GM12878 (cell line): ENCODE results near the gene MAGI1. TPM values are rescaled to one million over a fixed set of nuclear protein-coding genes. Genes with fewer than 3 reads are reported as not detected.

ENCODE experiments used
- ATAC-seq: fragments of 200-7000 bp; cut with Tn5 transposase; 3 replicates; pipeline ENCODE4 v1.9.1; 2020; ENCODE audit warnings: mild to moderate bottlenecking, moderate library complexity
- BruUV-seq: library from RNA; stranded (reverse); fragments of 400-500 nt; replicated peaks from 2 replicates; lab custom pipeline; 2021; lab: Mats Ljungman, UMichigan
- CTCF ChIA-PET: fragments of 300-600 bp; sonication (Branson Sonifier 250); formaldehyde crosslinking; extraction: SDS; loops from one replicate; lab custom pipeline; 2021; ENCODE audit warnings: inconsistent platforms; lab: Yijun Ruan, JAX
- POLR2A ChIA-PET: fragments of 350-600 bp; formaldehyde crosslinking; extraction: SDS; loops from one replicate; lab custom pipeline; 2021; ENCODE audit warnings: inconsistent platforms; lab: Charles Lee
- RAD21 ChIA-PET: fragments of 300-600 bp; sonication (Branson Sonifier 250); formaldehyde crosslinking; loops from one replicate; lab custom pipeline; 2023; ENCODE audit warnings: antibody characterized with exemption; ENCODE audit not compliant: unreplicated experiment; lab: Charles Lee
- SMC1A ChIA-PET: fragments of 300-600 bp; sonication (Branson Sonifier 250); formaldehyde crosslinking; loops from one replicate; lab custom pipeline; 2023; ENCODE audit not compliant: unreplicated experiment, uncharacterized antibody; lab: Charles Lee
- DNase-seq: peaks from one replicate; pipeline ENCODE4 v3.0.0-alpha.2; 2011; ENCODE audit warnings: low read depth, low spot score
- FAIRE-seq: peaks from 3 replicates; lab custom pipeline; 2011; peaks lifted over from hg19 to GRCh38; lab: Jason Lieb, UNC
- H2AFZ ChIP-seq: 2 replicates; pipeline ENCODE4 v1.6.0; 2011; ENCODE audit warnings: low read depth, low read length, control low read depth; ENCODE audit not compliant: control insufficient read depth
- H3K27ac ChIP-seq: 2 replicates; pipeline ENCODE4 v1.5.1; 2011; ENCODE audit warnings: control low read depth; ENCODE audit not compliant: control insufficient read depth, insufficient read depth
- H3K27me3 ChIP-seq, 2 experiments: replicated peaks in 1 of 2; 2 replicates each; pipeline versions ENCODE4 v1.6.0 to v1.6.1; 2011; ENCODE audit warnings: low read length in 1 of 2; ENCODE audit not compliant: control insufficient read depth in 2 of 2, insufficient read depth in 2 of 2
- H3K36me3 ChIP-seq, 2 experiments: 2 replicates each; pipeline ENCODE4 v1.5.1; 2011; ENCODE audit warnings: low read length in 1 of 2; ENCODE audit not compliant: control insufficient read depth in 2 of 2, insufficient read depth in 2 of 2
- H3K4me1 ChIP-seq: 2 replicates; pipeline ENCODE4 v1.6.1; 2011; ENCODE audit warnings: mild to moderate bottlenecking, low read length, moderate library complexity, mixed read lengths; ENCODE audit not compliant: control insufficient read depth, insufficient read depth
- H3K4me2 ChIP-seq: 2 replicates; pipeline ENCODE4 v1.6.0; 2011; ENCODE audit warnings: control low read depth; ENCODE audit not compliant: control insufficient read depth, insufficient read depth
- H3K4me3 ChIP-seq: fragments of 200-600 bp; sonication (generic); 2 replicates; pipeline ENCODE4 v1.5.1; 2016
- H3K79me2 ChIP-seq: 2 replicates; pipeline ENCODE4 v1.6.0; 2011; ENCODE audit warnings: low read length; ENCODE audit not compliant: control insufficient read depth, insufficient read depth
- H3K9ac ChIP-seq: 2 replicates; pipeline ENCODE4 v1.8.0; 2011; ENCODE audit warnings: low read length, control low read depth, mixed read lengths; ENCODE audit not compliant: control insufficient read depth, insufficient read depth
- H3K9me3 ChIP-seq: replicated peaks from 3 replicates; pipeline ENCODE4 v1.5.1; 2011; ENCODE audit warnings: mild to moderate bottlenecking, low read length; ENCODE audit not compliant: control insufficient read depth, insufficient read depth
- H4K20me1 ChIP-seq: 2 replicates; pipeline ENCODE4 v1.6.0; 2011; ENCODE audit not compliant: control insufficient read depth, insufficient read depth
- ESRRA ChIP-seq: IDR thresholded peaks from 2 replicates; pipeline ENCODE4 v1.6.1; 2012; ENCODE audit warnings: mild to moderate bottlenecking, low read length, improper control_type of control experiment
- IKZF1 ChIP-seq: fragments of 450-650 bp; conservative IDR thresholded peaks from 2 replicates; pipeline ENCODE4 v1.6.1; 2017; ENCODE audit warnings: antibody characterized with exemption, mild to moderate bottlenecking
- IKZF2 ChIP-seq, 2 experiments: fragments of 450-650 bp; IDR thresholded peaks; 2 replicates each; pipeline ENCODE4 v1.6.1; 2017; ENCODE audit warnings: mild to moderate bottlenecking in 2 of 2, moderate library complexity in 2 of 2
- RELA ChIP-seq: fragments of 450-650 bp; IDR thresholded peaks from 2 replicates; pipeline ENCODE4 v1.8.0; 2014; ENCODE audit warnings: borderline replicate concordance; ENCODE audit not compliant: partially characterized antibody
- SIX5 ChIP-seq: IDR thresholded peaks from 2 replicates; pipeline ENCODE4 v1.6.1; 2011; ENCODE audit warnings: mild to moderate bottlenecking, low read depth, low read length, moderate library complexity; ENCODE audit not compliant: severe bottlenecking
- SPI1 ChIP-seq: IDR thresholded peaks from 2 replicates; pipeline ENCODE4 v1.6.1; 2011; ENCODE audit warnings: low read depth, mild to moderate bottlenecking, low read length, moderate library complexity, borderline replicate concordance; ENCODE audit not compliant: insufficient read depth
- STAT1 ChIP-seq: fragments of 450-650 bp; conservative IDR thresholded peaks from 2 replicates; pipeline ENCODE4 v1.6.1; 2014; ENCODE audit warnings: antibody characterized with exemption, mild to moderate bottlenecking
- SUPT20H ChIP-seq: IDR thresholded peaks from 2 replicates; pipeline ENCODE4 v1.6.1; 2011; ENCODE audit warnings: low read depth, mild to moderate bottlenecking, low read length, moderate library complexity, borderline replicate concordance; ENCODE audit not compliant: control insufficient read depth
- WGBS: methylation state at CpG from one replicate; pipeline ENCODE4 v1.1.6; 2016; ENCODE audit warnings: low lambda C conversion rate; ENCODE audit not compliant: insufficient replicate concordance, insufficient coverage; ENCODE audit errors: missing lambda C conversion rate; 5-methylcytosine and 5-hydroxymethylcytosine counted together
- in situ Hi-C: fragments of 300-500 bp; cut with MboI; formaldehyde crosslinking; loops from 9 replicates; pipeline ENCODE4 v1.14.3; 2018; ENCODE audit warnings: mixed read lengths
- intact Hi-C: fragments of 100-400 bp; cut with micrococcal nuclease; formaldehyde crosslinking; loops from one replicate; pipeline ENCODE4 v1.14.2; 2022; ENCODE audit not compliant: unreplicated experiment
- polyA plus RNA-seq, 11 experiments: library from polyadenylated mRNA; depleted of rRNA in 4 of 11; unstranded in 6 of 11; stranded (reverse) in 5 of 11; fragments of >200 nt; fragmentation: Nextera tagmentation in 4 of 11; fragmentation: Illumina TruSeq in 1 of 11; extraction: Ambion mirVana in 4 of 11; extraction: Trizol in 1 of 11; gene quantifications; 1 replicate in 1 of 11; 2 replicates in 10 of 11; pipeline versions ENCODE4 v1.2.1 to v1.2.3, GENCODE V29; 2011 to 2016; ENCODE audit warnings: inconsistent platforms in 2 of 11, missing spikeins in 2 of 11, low read depth in 1 of 11
- total RNA-seq, 4 experiments: library from RNA; depleted of rRNA in 3 of 4; stranded (reverse); fragments of >200 nt in 3 of 4; fragmentation: Illumina TruSeq in 1 of 4; extraction: Trizol in 1 of 4; gene quantifications; 2 replicates each; pipeline versions ENCODE4 v1.2.1 to v1.2.3, GENCODE V29; 2013 to 2021
- TF ChIP-seq, protein P1 (sequence below): IDR thresholded peaks from 2 replicates; pipeline ENCODE4 v1.6.1; 2012; ENCODE audit warnings: improper control_type of control experiment, low read depth, low read length; ENCODE audit not compliant: insufficient replicate concordance
- TF ChIP-seq, protein P2 (sequence below): fragments of 450-650 bp; IDR thresholded peaks from 2 replicates; pipeline ENCODE4 v1.6.1; 2016; ENCODE audit warnings: mild to moderate bottlenecking

MAGI1 gene
- total and polyA plus RNA-seq, 10 of the 15 experiments (the other 5 are each of a cell fraction or from before 2014, with no cell fraction given), result 0.02 to 3.3 (median 0.29) TPM; not detected in 1

DNA sequence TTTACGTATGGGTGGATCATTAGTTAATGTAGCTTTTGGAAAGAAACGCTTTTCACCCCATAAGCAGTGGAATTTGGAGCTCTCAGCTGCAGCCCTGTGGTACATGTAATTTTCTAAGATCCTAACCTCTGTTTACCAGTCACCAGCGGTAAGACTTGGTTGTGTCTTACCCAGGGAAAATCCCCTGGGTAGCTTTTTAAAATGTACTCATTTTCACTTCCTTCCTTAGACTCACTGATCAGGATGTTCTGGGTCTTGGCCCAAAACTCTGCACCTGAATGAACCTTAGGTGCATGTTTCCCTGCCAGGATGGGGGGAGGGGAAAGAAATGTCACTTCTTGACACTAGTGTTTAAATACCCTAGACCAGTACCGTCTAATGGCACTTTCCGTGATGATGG is 605.2 kb downstream of the MAGI1 start:
- Histone ChIP-seq H3K4me2 (no peak overlapping the region), H3K9me3 (no peaks in the 10 kb centered on the region), H3K9ac (no peak overlapping the region), H4K20me1 (no peaks in the 10 kb centered on the region), H3K36me3 (no peaks in the 10 kb centered on the region), H3K27ac (no peak overlapping the region), H2AFZ (no peak overlapping the region), H3K4me1 (no peaks in the 10 kb centered on the region), H3K27me3 (no peaks in the 10 kb centered on the region), H3K79me2 (no peaks in the 10 kb centered on the region), H3K4me3 (no peak overlapping the region)
- 44% methylated on average over 5 of the region's 5 CpGs for WGBS
- CTCF ChIA-PET, result interaction anchor here (1.7 kb wide), 1 partner anchor 10 kb away, joined by 5 read pairs; no protein-coding TSS in a partner anchor
- POLR2A ChIA-PET, result no interaction called here
- in situ Hi-C loops (no loop called here), intact Hi-C loops (no loop called here)
- DNase-seq (no peak), FAIRE-seq (no peak), ATAC-seq (peak; percentile 61)
- RAD21 ChIA-PET, result no interaction called here
- SMC1A ChIA-PET, result interaction anchor here (1.1 kb wide), 1 partner anchor 89 kb away, joined by 4 read pairs; no protein-coding TSS in a partner anchor
- TF ChIP-seq SUPT20H (no peak), SPI1 (peak; percentile 64; the same call in 1 of the 2 replicates)
- BruUV-seq, result no TSS peak

GRCh38 chr3:65432388-65433003 is 606.2 kb downstream of the MAGI1 start:
- RAD21 ChIA-PET, result no interaction called here
- no peaks in the 10 kb centered on the region for H3K36me3 ChIP-seq
- H3K4me3 ChIP-seq, result no peak overlapping the region
- H3K9ac ChIP-seq, result no peak overlapping the region
- H3K27me3 ChIP-seq, result no peaks in the 10 kb centered on the region
- BruUV-seq, result no TSS peak
- in situ Hi-C loops, result no loop called here
- no peaks in the 10 kb centered on the region for H4K20me1 ChIP-seq
- no peaks in the 10 kb centered on the region for H3K4me1 ChIP-seq
- H3K27ac ChIP-seq, result no peak overlapping the region
- SMC1A ChIA-PET, result interaction anchor here (1.1 kb wide), 1 partner anchor 88 kb away, joined by 4 read pairs; no protein-coding TSS in a partner anchor
- DNase-seq, result no peak
- no peak for FAIRE-seq
- H3K4me2 ChIP-seq, result no peak overlapping the region
- H3K9me3 ChIP-seq, result no peaks in the 10 kb centered on the region
- CTCF ChIA-PET, result interaction anchor here (0.5 to 1.7 kb wide), 3 partner anchors 11 to 318 kb away, joined by 3 to 5 read pairs (median 4); no protein-coding TSS in a partner anchor
- H3K79me2 ChIP-seq, result no peaks in the 10 kb centered on the region
- intact Hi-C loops, result no loop called here
- H2AFZ ChIP-seq, result no peak overlapping the region
- no peak for ATAC-seq
- POLR2A ChIA-PET, result no interaction called here
- WGBS, result 34% methylated on average over 6 of the region's 6 CpGs
- TF ChIP-seq RELA, result no peak
- TF ChIP-seq IKZF1, result no peak
- no peak for TF ChIP-seq ESRRA
- no peak for TF ChIP-seq IKZF2 (IDR thresholded peaks at IDR 0.05)
- TF ChIP-seq, protein P1, sequence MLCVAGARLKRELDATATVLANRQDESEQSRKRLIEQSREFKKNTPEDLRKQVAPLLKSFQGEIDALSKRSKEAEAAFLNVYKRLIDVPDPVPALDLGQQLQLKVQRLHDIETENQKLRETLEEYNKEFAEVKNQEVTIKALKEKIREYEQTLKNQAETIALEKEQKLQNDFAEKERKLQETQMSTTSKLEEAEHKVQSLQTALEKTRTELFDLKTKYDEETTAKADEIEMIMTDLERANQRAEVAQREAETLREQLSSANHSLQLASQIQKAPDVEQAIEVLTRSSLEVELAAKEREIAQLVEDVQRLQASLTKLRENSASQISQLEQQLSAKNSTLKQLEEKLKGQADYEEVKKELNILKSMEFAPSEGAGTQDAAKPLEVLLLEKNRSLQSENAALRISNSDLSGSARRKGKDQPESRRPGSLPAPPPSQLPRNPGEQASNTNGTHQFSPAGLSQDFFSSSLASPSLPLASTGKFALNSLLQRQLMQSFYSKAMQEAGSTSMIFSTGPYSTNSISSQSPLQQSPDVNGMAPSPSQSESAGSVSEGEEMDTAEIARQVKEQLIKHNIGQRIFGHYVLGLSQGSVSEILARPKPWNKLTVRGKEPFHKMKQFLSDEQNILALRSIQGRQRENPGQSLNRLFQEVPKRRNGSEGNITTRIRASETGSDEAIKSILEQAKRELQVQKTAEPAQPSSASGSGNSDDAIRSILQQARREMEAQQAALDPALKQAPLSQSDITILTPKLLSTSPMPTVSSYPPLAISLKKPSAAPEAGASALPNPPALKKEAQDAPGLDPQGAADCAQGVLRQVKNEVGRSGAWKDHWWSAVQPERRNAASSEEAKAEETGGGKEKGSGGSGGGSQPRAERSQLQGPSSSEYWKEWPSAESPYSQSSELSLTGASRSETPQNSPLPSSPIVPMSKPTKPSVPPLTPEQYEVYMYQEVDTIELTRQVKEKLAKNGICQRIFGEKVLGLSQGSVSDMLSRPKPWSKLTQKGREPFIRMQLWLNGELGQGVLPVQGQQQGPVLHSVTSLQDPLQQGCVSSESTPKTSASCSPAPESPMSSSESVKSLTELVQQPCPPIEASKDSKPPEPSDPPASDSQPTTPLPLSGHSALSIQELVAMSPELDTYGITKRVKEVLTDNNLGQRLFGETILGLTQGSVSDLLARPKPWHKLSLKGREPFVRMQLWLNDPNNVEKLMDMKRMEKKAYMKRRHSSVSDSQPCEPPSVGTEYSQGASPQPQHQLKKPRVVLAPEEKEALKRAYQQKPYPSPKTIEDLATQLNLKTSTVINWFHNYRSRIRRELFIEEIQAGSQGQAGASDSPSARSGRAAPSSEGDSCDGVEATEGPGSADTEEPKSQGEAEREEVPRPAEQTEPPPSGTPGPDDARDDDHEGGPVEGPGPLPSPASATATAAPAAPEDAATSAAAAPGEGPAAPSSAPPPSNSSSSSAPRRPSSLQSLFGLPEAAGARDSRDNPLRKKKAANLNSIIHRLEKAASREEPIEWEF, result no peak
- TF ChIP-seq, protein P2, sequence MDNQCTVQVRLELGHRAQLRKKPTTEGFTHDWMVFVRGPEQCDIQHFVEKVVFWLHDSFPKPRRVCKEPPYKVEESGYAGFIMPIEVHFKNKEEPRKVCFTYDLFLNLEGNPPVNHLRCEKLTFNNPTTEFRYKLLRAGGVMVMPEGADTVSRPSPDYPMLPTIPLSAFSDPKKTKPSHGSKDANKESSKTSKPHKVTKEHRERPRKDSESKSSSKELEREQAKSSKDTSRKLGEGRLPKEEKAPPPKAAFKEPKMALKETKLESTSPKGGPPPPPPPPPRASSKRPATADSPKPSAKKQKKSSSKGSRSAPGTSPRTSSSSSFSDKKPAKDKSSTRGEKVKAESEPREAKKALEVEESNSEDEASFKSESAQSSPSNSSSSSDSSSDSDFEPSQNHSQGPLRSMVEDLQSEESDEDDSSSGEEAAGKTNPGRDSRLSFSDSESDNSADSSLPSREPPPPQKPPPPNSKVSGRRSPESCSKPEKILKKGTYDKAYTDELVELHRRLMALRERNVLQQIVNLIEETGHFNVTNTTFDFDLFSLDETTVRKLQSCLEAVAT, result no peak
- TF ChIP-seq STAT1, result no peak
- TF ChIP-seq SIX5, result no peak
